SK-N-MC (cell line): ENCODE results near the gene FEM1B.

Source experiments
- DNase-seq: peaks from one replicate; pipeline ENCODE4 v3.0.0-alpha.2; 2011; ENCODE audit warnings: low read depth, low spot score
- H3K27ac ChIP-seq: fragments of 200-600 bp; sonication (generic); 2 replicates; pipeline ENCODE4 v1.5.1; 2016; ENCODE audit warnings: mixed run types
- H3K36me3 ChIP-seq: fragments of 200-600 bp; sonication (generic); 2 replicates; pipeline ENCODE4 v1.6.1; 2017; ENCODE audit warnings: antibody characterized with exemption, low read length, mixed read lengths; ENCODE audit not compliant: insufficient read depth
- H3K4me3 ChIP-seq: fragments of 200-600 bp; sonication (generic); 2 replicates; pipeline ENCODE4 v1.5.1; 2016
- H3K9ac ChIP-seq: fragments of 200-600 bp; sonication (generic); 2 replicates; pipeline ENCODE4 v1.8.0; 2017; ENCODE audit warnings: mixed run types, mixed read lengths; ENCODE audit not compliant: insufficient read length
- H3K9me3 ChIP-seq: fragments of 200-600 bp; sonication (generic); 2 replicates; pipeline ENCODE4 v1.6.1; 2017; ENCODE audit warnings: low read depth, mild to moderate bottlenecking, antibody characterized with exemption, low read length, moderate library complexity, mixed read lengths
- EZH2 ChIP-seq: fragments of 200-600 bp; sonication (generic); IDR thresholded peaks from one replicate; pipeline ENCODE4 v1.6.1; 2017; ENCODE audit warnings: antibody characterized with exemption
- FOXP2 ChIP-seq: optimal IDR thresholded peaks from 2 replicates; pipeline ENCODE3; 2011; ENCODE audit warnings: mild to moderate bottlenecking, moderate library complexity; ENCODE audit not compliant: insufficient read depth; ENCODE audit errors: extremely low read length, control extremely low read depth
- POLR2AphosphoS5 ChIP-seq: IDR thresholded peaks from 2 replicates; pipeline ENCODE4 v1.6.1; 2012; ENCODE audit warnings: mild to moderate bottlenecking, low read depth, low read length, borderline replicate concordance

FEM1B gene

DNA sequence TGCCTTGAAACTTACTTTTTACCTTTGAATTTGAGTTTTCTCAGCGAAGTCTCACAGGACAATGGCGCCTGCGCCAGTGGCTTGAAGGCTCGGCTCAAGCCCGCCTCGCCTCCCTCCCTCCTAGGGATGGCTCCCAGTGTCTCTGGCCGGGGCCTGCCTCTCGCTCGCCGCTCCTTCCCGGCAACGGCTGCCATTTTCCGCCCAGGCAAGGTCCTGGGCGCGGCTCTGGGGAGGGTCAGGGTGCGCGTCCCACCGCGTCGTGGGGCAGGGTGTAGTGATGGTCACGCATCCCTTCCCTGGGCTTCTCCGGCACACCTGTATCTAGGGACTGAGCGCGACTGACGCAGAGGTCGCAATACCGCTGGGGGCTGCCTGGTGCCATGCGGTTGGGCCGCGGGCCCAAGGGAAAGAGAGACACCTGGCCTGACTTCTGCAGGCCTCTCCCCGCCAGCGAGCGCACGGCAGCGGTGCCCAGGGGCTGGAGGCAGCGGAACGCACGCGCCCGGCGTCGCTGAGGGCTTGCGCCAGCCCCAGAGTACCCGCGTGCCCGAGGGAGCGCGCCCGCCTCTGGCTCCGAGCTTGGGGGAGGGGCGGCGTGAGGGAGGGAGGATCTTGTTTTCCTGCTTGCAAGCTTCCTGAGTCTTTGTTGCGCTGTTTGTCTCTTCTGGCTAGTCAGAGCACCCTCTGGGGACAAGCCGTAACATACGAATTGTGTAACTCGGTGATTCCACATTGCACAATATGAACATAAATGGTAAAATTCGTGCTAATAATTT lies 20.7 kb upstream of the FEM1B start:
- H3K9me3 ChIP-seq = no peaks in the 10 kb centered on the region
- no peak overlapping the region for H3K4me3 ChIP-seq
- no peak overlapping the region for H3K27ac ChIP-seq
- no peaks in the 10 kb centered on the region for H3K36me3 ChIP-seq
- no peak for DNase-seq
- H3K9ac ChIP-seq = no peak overlapping the region
- TF ChIP-seq POLR2AphosphoS5 = no peak
- no peak for TF ChIP-seq EZH2
- TF ChIP-seq FOXP2 = no peak

GRCh38 chr15:68258692-68259091 lies 18.9 kb upstream of the FEM1B start:
- H3K9me3 ChIP-seq = no peaks in the 10 kb centered on the region
- no peaks in the 10 kb centered on the region for H3K36me3 ChIP-seq
- no peak overlapping the region for H3K27ac ChIP-seq
- no peak overlapping the region for H3K9ac ChIP-seq
- TF ChIP-seq POLR2AphosphoS5 (no peak), EZH2 (no peak), FOXP2 (no peak)
- no peak for DNase-seq
- no peak overlapping the region for H3K4me3 ChIP-seq

DNA sequence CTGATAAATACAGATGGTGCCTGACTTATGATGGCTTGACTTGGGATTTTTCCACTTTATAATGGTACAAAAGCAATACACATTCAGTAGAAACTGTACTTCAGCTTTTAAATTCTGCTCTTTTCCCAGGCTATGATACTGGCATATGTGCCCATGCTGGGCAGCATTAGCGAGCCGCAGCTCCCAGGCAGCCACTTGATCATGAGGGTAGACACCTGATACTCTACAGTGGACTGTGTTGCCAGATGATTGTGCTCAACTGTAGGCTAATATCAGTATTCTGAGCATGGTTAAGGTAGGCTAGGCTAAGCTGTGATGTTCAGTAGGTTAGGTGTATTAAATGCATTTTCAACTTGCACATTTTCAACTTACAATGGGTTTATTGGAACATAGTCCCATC lies 17.7 kb upstream of the FEM1B start:
- H3K36me3 ChIP-seq = no peaks in the 10 kb centered on the region
- no peak for TF ChIP-seq EZH2
- no peak for TF ChIP-seq FOXP2
- no peak for TF ChIP-seq POLR2AphosphoS5
- no peak overlapping the region for H3K27ac ChIP-seq
- H3K9ac ChIP-seq = no peak overlapping the region
- H3K4me3 ChIP-seq = no peak overlapping the region
- DNase-seq = no peak
- H3K9me3 ChIP-seq = no peaks in the 10 kb centered on the region

- Histone ChIP-seq H3K36me3 (no peaks in the 10 kb centered on the region), H3K9ac (no peak overlapping the region), H3K9me3 (no peaks in the 10 kb centered on the region), H3K4me3 (no peak overlapping the region), H3K27ac (no peak overlapping the region)
- DNase-seq = no peak
- TF ChIP-seq POLR2AphosphoS5 (no peak), FOXP2 (no peak), EZH2 (no peak)
Measured at GRCh38 chr15:68261241-68261640, 16.3 kb upstream of the FEM1B start.

- Histone ChIP-seq H3K4me3 (no peak overlapping the region), H3K36me3 (no peaks in the 10 kb centered on the region), H3K9me3 (no peaks in the 10 kb centered on the region), H3K9ac (no peak overlapping the region), H3K27ac (no peak overlapping the region)
- DNase-seq = no peak
- TF ChIP-seq EZH2 = no peak
- no peak for TF ChIP-seq POLR2AphosphoS5
- TF ChIP-seq FOXP2 = no peak
Measured at GRCh38 chr15:68261980-68262379, 15.6 kb upstream of the FEM1B start.

- Histone ChIP-seq H3K27ac (no peak overlapping the region), H3K9ac (no peak overlapping the region), H3K36me3 (no peaks in the 10 kb centered on the region), H3K4me3 (no peak overlapping the region), H3K9me3 (no peaks in the 10 kb centered on the region)
- TF ChIP-seq EZH2 (no peak), POLR2AphosphoS5 (no peak), FOXP2 (no peak)
- DNase-seq = no peak
Measured at GRCh38 chr15:68262514-68263356, 14.8 kb upstream of the FEM1B start.

DNA sequence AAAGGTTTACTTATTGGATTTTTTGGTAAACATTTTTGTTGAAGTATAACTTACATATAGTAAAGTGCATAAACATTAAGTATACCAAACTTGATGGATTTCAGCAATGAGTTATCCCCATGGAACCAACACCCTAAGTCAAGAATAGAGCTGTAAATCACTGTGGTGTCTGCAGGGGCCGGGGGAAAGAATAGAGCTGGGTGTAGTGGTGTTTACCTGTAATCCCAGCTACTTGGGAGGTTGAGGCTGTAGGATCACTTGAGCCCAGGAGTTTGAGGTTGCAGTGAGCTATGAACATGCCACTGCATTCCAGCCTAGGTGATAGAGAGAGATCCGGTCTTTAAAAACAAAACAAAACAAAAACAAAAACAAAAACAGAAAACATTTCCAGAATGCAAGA lies 13.3 kb upstream of the FEM1B start:
- Histone ChIP-seq H3K9ac (no peak overlapping the region), H3K27ac (no peak overlapping the region), H3K9me3 (no peaks in the 10 kb centered on the region), H3K36me3 (no peaks in the 10 kb centered on the region), H3K4me3 (no peak overlapping the region)
- no peak for TF ChIP-seq POLR2AphosphoS5
- TF ChIP-seq EZH2 = no peak
- no peak for TF ChIP-seq FOXP2
- no peak for DNase-seq

DNA sequence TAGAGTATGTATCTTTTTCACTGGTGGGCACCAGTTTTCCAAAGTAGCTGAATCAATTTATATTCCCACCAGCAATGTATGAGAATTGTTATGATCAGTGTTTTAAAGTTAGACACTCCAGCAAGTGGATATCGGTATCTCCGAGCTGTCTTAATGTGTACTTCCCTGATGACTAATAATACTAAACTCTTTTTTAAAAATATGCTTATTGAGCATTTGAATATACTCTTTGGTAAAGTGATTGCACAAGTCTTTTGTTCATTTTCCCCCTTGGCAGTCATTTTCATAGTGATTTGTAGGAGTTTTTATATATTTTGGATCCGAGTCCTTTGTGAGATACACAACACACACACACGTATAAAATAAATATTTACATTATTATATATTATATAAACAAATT lies 12.5 kb upstream of the FEM1B start:
- Histone ChIP-seq H3K4me3 (no peak overlapping the region), H3K27ac (no peak overlapping the region), H3K36me3 (no peaks in the 10 kb centered on the region), H3K9me3 (no peaks in the 10 kb centered on the region), H3K9ac (no peak overlapping the region)
- DNase-seq = no peak
- no peak for TF ChIP-seq FOXP2
